ENCODE data around the gene RPS21. TPM values are rescaled to one million over a fixed set of nuclear protein-coding genes. Genes with fewer than 3 reads are reported as not detected.
A peak's percentile ranks its signal among the peaks of the same experiment; 100 is the strongest.

The RPS21 gene
- total and polyA plus RNA-seq, 2 of the 13 experiments (the other 11 are each of a cell fraction or from before 2014, with no cell fraction given) = 2,647 to 11,063 TPM

DNA sequence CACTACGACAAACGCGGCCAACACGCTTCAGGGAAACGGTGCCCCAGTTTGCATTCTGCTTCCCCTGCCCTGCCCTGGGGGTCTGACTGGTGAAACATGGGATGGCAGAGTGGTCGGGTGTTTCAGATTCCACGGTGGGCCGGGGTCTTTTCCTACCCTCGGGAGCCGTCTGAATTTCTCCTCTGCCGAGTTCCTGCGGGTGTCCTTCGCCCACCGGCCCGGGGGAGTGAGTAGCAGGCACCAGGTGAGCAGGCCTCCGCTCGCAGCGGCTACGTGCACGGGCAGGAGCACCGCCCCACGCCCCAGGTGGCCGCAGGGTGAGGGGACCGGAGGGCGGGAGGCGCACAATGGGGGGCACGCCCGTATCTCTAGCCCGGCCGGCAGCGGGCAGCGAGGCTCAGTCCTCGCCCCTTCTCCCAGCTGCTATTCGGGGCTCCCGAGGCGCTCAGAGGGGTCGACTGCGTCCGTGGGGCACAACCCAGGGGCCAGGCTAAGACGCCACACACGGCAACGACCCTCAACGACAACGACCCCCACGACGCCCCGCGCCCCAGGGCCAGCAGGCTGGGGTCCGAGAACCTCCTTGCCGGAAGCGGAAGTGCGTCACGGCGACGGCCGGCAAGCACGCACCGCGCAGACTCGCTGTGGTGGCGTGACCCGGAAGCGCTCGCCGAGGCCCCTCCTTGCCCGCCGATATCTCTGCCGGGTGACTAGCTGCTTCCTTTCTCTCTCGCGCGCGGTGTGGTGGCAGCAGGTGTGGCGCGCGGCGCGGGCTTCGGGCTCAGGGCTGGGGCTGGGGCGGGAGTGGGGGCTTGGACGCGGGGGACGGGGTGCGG, at the start of gene RPS21 (continued):
- TF ChIP-seq, protein P1, sequence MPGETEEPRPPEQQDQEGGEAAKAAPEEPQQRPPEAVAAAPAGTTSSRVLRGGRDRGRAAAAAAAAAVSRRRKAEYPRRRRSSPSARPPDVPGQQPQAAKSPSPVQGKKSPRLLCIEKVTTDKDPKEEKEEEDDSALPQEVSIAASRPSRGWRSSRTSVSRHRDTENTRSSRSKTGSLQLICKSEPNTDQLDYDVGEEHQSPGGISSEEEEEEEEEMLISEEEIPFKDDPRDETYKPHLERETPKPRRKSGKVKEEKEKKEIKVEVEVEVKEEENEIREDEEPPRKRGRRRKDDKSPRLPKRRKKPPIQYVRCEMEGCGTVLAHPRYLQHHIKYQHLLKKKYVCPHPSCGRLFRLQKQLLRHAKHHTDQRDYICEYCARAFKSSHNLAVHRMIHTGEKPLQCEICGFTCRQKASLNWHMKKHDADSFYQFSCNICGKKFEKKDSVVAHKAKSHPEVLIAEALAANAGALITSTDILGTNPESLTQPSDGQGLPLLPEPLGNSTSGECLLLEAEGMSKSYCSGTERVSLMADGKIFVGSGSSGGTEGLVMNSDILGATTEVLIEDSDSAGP (CRISPR knock-in tag; IDR thresholded peaks at IDR 0.05; ENCODE audit: borderline replicate concordance) = peak; percentile 91
- TF ChIP-seq KDM6A (CRISPR knock-in tag; IDR thresholded peaks at IDR 0.05; ENCODE audit: low read depth) = no peak
- no peak for TF ChIP-seq AHR (CRISPR knock-in tag; IDR thresholded peaks at IDR 0.05)
- TF ChIP-seq, protein P2, sequence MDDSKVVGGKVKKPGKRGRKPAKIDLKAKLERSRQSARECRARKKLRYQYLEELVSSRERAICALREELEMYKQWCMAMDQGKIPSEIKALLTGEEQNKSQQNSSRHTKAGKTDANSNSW (CRISPR knock-in tag; IDR thresholded peaks at IDR 0.05; ENCODE audit: borderline replicate concordance) = no peak; the same call in 1 of the 2 replicates
- TF ChIP-seq, protein P3, sequence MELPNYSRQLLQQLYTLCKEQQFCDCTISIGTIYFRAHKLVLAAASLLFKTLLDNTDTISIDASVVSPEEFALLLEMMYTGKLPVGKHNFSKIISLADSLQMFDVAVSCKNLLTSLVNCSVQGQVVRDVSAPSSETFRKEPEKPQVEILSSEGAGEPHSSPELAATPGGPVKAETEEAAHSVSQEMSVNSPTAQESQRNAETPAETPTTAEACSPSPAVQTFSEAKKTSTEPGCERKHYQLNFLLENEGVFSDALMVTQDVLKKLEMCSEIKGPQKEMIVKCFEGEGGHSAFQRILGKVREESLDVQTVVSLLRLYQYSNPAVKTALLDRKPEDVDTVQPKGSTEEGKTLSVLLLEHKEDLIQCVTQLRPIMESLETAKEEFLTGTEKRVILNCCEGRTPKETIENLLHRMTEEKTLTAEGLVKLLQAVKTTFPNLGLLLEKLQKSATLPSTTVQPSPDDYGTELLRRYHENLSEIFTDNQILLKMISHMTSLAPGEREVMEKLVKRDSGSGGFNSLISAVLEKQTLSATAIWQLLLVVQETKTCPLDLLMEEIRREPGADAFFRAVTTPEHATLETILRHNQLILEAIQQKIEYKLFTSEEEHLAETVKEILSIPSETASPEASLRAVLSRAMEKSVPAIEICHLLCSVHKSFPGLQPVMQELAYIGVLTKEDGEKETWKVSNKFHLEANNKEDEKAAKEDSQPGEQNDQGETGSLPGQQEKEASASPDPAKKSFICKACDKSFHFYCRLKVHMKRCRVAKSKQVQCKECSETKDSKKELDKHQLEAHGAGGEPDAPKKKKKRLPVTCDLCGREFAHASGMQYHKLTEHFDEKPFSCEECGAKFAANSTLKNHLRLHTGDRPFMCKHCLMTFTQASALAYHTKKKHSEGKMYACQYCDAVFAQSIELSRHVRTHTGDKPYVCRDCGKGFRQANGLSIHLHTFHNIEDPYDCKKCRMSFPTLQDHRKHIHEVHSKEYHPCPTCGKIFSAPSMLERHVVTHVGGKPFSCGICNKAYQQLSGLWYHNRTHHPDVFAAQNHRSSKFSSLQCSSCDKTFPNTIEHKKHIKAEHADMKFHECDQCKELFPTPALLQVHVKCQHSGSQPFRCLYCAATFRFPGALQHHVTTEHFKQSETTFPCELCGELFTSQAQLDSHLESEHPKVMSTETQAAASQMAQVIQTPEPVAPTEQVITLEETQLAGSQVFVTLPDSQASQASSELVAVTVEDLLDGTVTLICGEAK (IDR thresholded peaks at IDR 0.05) = peak; percentile 95
- TF ChIP-seq, protein P3 (CRISPR knock-in tag; IDR thresholded peaks at IDR 0.05) = no peak; the same call in 1 of the 2 replicates
- TF ChIP-seq, protein P4, sequence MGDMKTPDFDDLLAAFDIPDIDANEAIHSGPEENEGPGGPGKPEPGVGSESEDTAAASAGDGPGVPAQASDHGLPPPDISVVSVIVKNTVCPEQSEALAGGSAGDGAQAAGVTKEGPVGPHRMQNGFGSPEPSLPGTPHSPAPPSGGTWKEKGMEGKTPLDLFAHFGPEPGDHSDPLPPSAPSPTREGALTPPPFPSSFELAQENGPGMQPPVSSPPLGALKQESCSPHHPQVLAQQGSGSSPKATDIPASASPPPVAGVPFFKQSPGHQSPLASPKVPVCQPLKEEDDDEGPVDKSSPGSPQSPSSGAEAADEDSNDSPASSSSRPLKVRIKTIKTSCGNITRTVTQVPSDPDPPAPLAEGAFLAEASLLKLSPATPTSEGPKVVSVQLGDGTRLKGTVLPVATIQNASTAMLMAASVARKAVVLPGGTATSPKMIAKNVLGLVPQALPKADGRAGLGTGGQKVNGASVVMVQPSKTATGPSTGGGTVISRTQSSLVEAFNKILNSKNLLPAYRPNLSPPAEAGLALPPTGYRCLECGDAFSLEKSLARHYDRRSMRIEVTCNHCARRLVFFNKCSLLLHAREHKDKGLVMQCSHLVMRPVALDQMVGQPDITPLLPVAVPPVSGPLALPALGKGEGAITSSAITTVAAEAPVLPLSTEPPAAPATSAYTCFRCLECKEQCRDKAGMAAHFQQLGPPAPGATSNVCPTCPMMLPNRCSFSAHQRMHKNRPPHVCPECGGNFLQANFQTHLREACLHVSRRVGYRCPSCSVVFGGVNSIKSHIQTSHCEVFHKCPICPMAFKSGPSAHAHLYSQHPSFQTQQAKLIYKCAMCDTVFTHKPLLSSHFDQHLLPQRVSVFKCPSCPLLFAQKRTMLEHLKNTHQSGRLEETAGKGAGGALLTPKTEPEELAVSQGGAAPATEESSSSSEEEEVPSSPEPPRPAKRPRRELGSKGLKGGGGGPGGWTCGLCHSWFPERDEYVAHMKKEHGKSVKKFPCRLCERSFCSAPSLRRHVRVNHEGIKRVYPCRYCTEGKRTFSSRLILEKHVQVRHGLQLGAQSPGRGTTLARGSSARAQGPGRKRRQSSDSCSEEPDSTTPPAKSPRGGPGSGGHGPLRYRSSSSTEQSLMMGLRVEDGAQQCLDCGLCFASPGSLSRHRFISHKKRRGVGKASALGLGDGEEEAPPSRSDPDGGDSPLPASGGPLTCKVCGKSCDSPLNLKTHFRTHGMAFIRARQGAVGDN (CRISPR knock-in tag; IDR thresholded peaks at IDR 0.05) = peak; percentile 89
- TF ChIP-seq ZNF138 (CRISPR knock-in tag; IDR thresholded peaks at IDR 0.05; ENCODE audit: low read depth) = no peak; the same call in 1 of the 2 replicates
- peak; percentile 97 for TF ChIP-seq GABPB1 (CRISPR knock-in tag; IDR thresholded peaks at IDR 0.05)
- TF ChIP-seq ZNF207 (IDR thresholded peaks at IDR 0.05; ENCODE audit: borderline replicate concordance) = no peak
- TF ChIP-seq ZNF331 (CRISPR knock-in tag; IDR thresholded peaks at IDR 0.05) = peak; percentile 65
- no peak; the same call in 1 of the 2 replicates for TF ChIP-seq NCOA2 (CRISPR knock-in tag; IDR thresholded peaks at IDR 0.05)
- TF ChIP-seq GPN1 (CRISPR knock-in tag; IDR thresholded peaks at IDR 0.05; ENCODE audit: borderline replicate concordance) = peak; percentile 89; the same call in 1 of the 2 replicates
- peak; percentile 98 for TF ChIP-seq PHF20 (CRISPR knock-in tag; IDR thresholded peaks at IDR 0.05)

All from HepG2 (cell line).